Measurements from ENCODE around the gene PDZD7.
A peak's percentile ranks its signal among the peaks of the same experiment; 100 is the strongest.

Gene PDZD7

GRCh38 chr10:101060951-101061623, 30.2 kb upstream of the PDZD7 start:
- peak; percentile 99 for DNase-seq (ENCODE audit: low spot score)

GRCh38 chr10:101060036-101060950, 29.4 kb upstream of the PDZD7 start:
- DNase-seq (ENCODE audit: low spot score): peak; percentile 92

GRCh38 chr10:101056365-101057151, 25.6 kb upstream of the PDZD7 start:
- DNase-seq (ENCODE audit: low spot score): no peak

- DNase-seq (ENCODE audit: low spot score): no peak
Observed at GRCh38 chr10:101055411-101055810, 24.5 kb upstream of the PDZD7 start.

- DNase-seq (ENCODE audit: low spot score): no peak
Observed at GRCh38 chr10:101054876-101055275, 23.9 kb upstream of the PDZD7 start.

- DNase-seq (ENCODE audit: low spot score): no peak
Observed at GRCh38 chr10:101054351-101054750, 23.4 kb upstream of the PDZD7 start.

GRCh38 chr10:101053516-101053915, 22.6 kb upstream of the PDZD7 start:
- peak; percentile 47 for DNase-seq (ENCODE audit: low spot score)

- DNase-seq (ENCODE audit: low spot score): peak; percentile 64
Observed at GRCh38 chr10:101052285-101052684, 21.4 kb upstream of the PDZD7 start.

GRCh38 chr10:101050208-101051069, 19.5 kb upstream of the PDZD7 start:
- peak; percentile 76 for DNase-seq (ENCODE audit: low spot score)

GRCh38 chr10:101047961-101048892, 17.3 kb upstream of the PDZD7 start:
- no peak for DNase-seq (ENCODE audit: low spot score)

- DNase-seq (ENCODE audit: low spot score): no peak
Observed at GRCh38 chr10:101047268-101047667, 16.3 kb upstream of the PDZD7 start.

- DNase-seq (ENCODE audit: low spot score): no peak
Observed at GRCh38 chr10:101046332-101047238, 15.7 kb upstream of the PDZD7 start.

- DNase-seq (ENCODE audit: low spot score): no peak
Observed at GRCh38 chr10:101044117-101044516, 13.2 kb upstream of the PDZD7 start.

- no peak for DNase-seq (ENCODE audit: low spot score)
Observed at GRCh38 chr10:101043363-101043707, 12.4 kb upstream of the PDZD7 start.

GRCh38 chr10:101042667-101043362, 11.9 kb upstream of the PDZD7 start:
- DNase-seq (ENCODE audit: low spot score): peak; percentile 91

- no peak for DNase-seq (ENCODE audit: low spot score)
Observed at GRCh38 chr10:101042118-101042517, 11.2 kb upstream of the PDZD7 start.

- peak; percentile 82 for DNase-seq (ENCODE audit: low spot score)
Observed at GRCh38 chr10:101041252-101041761, 10.4 kb upstream of the PDZD7 start.

GRCh38 chr10:101040851-101041250, 9.9 kb upstream of the PDZD7 start:
- no peak for DNase-seq (ENCODE audit: low spot score)

GRCh38 chr10:101040061-101040460, 9.1 kb upstream of the PDZD7 start:
- DNase-seq (ENCODE audit: low spot score): no peak

Measured in AG08396 (cell line).